HG02759 (cell line): ENCODE measurements around the gene CNTN4.

Experiments used
- ATAC-seq: cut with Tn5 transposase; IDR thresholded peaks from one replicate; pipeline ENCODE4 v1.9.1; 2021; ENCODE audit warnings: mild to moderate bottlenecking, moderate library complexity; ENCODE audit not compliant: unreplicated experiment

The CNTN4 gene

GRCh38 chr3:2839876-2840275, 741.2 kb downstream of the CNTN4 start:
- no peak for ATAC-seq

GRCh38 chr3:2847062-2847841, 748.6 kb downstream of the CNTN4 start:
- ATAC-seq = no peak

- no peak for ATAC-seq
These were observed 750.4 kb downstream of the CNTN4 start for GRCh38 chr3:2849092-2849491.

- no peak for ATAC-seq
These were observed 752.0 kb downstream of the CNTN4 start for GRCh38 chr3:2850701-2851100.

GRCh38 chr3:2851361-2851760, 752.7 kb downstream of the CNTN4 start:
- ATAC-seq = no peak

- no peak for ATAC-seq
These were observed 753.2 kb downstream of the CNTN4 start for GRCh38 chr3:2851835-2852234.

- no peak for ATAC-seq
These were observed 755.0 kb downstream of the CNTN4 start for GRCh38 chr3:2853651-2854050.

GRCh38 chr3:2856138-2857133, 757.8 kb downstream of the CNTN4 start:
- ATAC-seq = no peak

GRCh38 chr3:2860626-2861025, 762.0 kb downstream of the CNTN4 start:
- ATAC-seq = no peak

- ATAC-seq = no peak
These were observed 762.5 kb downstream of the CNTN4 start for GRCh38 chr3:2861120-2861519.

GRCh38 chr3:2861920-2862319, 763.3 kb downstream of the CNTN4 start:
- no peak for ATAC-seq

GRCh38 chr3:2862366-2862765, 763.7 kb downstream of the CNTN4 start:
- ATAC-seq = no peak

- ATAC-seq = no peak
These were observed 764.5 kb downstream of the CNTN4 start for GRCh38 chr3:2863127-2863526.

- no peak for ATAC-seq
These were observed 771.2 kb downstream of the CNTN4 start for GRCh38 chr3:2869905-2870304.

GRCh38 chr3:2870724-2871333, 772.2 kb downstream of the CNTN4 start:
- no peak for ATAC-seq

GRCh38 chr3:2872884-2873283, 774.2 kb downstream of the CNTN4 start:
- no peak for ATAC-seq

- no peak for ATAC-seq
These were observed 775.3 kb downstream of the CNTN4 start for GRCh38 chr3:2873986-2874385.

- ATAC-seq = no peak
These were observed 777.0 kb downstream of the CNTN4 start for GRCh38 chr3:2875699-2876098.

- no peak for ATAC-seq
These were observed 777.7 kb downstream of the CNTN4 start for GRCh38 chr3:2876362-2876761.

GRCh38 chr3:2879023-2879422, 780.4 kb downstream of the CNTN4 start:
- no peak for ATAC-seq

- ATAC-seq = no peak
These were observed 780.9 kb downstream of the CNTN4 start for GRCh38 chr3:2879587-2879986.
